K562 (cell line): Measurements from ENCODE around the gene FKRP. TPM values are rescaled to one million over a fixed set of nuclear protein-coding genes. Genes with fewer than 3 reads are reported as not detected.

ENCODE experiments used
- ATAC-seq: fragments of 200-7000 bp; cut with Tn5 transposase; 3 replicates; pipeline ENCODE4 v1.9.1; 2020; ENCODE audit warnings: moderate library complexity
- BruUV-seq: library from RNA; stranded (reverse); fragments of 400-500 nt; replicated peaks from 2 replicates; lab custom pipeline; 2021; lab: Mats Ljungman, UMichigan
- CTCF ChIA-PET: fragments of 300-600 bp; formaldehyde crosslinking; extraction: SDS; loops from one replicate; lab custom pipeline; 2021; ENCODE audit warnings: low intra/inter-chr PET ratio; lab: Yijun Ruan, JAX
- POLR2A ChIA-PET: fragments of 300-600, 350-650 bp; sonication (Branson Sonifier 250); formaldehyde crosslinking; extraction: SDS; loops from one replicate; lab custom pipeline; 2021; ENCODE audit warnings: antibody characterized with exemption, inconsistent platforms; lab: Yijun Ruan, JAX
- DNase-seq, 4 experiments: peaks; one replicate each; pipeline versions ENCODE4 v3.0.0 to v3.0.0-alpha.2; 2011 to 2018; ENCODE audit warnings: low spot score in 3 of 4, mixed read lengths in 3 of 4; ENCODE audit errors: extremely low read depth in 1 of 4
- FAIRE-seq: peaks from 2 replicates; lab custom pipeline; 2011; peaks lifted over from hg19 to GRCh38; lab: Jason Lieb, UNC
- H2AFZ ChIP-seq: 2 replicates; pipeline ENCODE4 v1.6.0; 2011; ENCODE audit warnings: low read depth, low read length, control low read depth, inconsistent platforms
- H3K27ac ChIP-seq: fragments of 200-600 bp; 3 replicates; pipeline ENCODE4 v1.8.0; 2011; ENCODE audit warnings: low read depth, mild to moderate bottlenecking, control low read depth, inconsistent platforms, low read length, moderate library complexity, mixed read lengths; ENCODE audit errors: extremely low read depth
- H3K27me3 ChIP-seq, 2 experiments: fragments of 300-600 bp in 1 of 2; 2 replicates in 1 of 2; 3 replicates in 1 of 2; pipeline versions ENCODE4 v1.6.0 to v1.8.0; 2011; ENCODE audit warnings: inconsistent platforms in 2 of 2, low read length in 2 of 2, mild to moderate bottlenecking in 1 of 2, mixed read lengths in 1 of 2, moderate library complexity in 1 of 2; ENCODE audit not compliant: control insufficient read depth in 2 of 2, insufficient read depth in 2 of 2
- H3K36me3 ChIP-seq: fragments of 300-600 bp; 3 replicates; pipeline ENCODE4 v1.8.0; 2011; ENCODE audit warnings: mild to moderate bottlenecking, low read length, inconsistent platforms; ENCODE audit not compliant: control insufficient read depth, insufficient read depth
- H3K4me1 ChIP-seq, 2 experiments: fragments of 200-600 bp in 1 of 2; replicated peaks in 1 of 2; 2 replicates in 1 of 2; 3 replicates in 1 of 2; pipeline versions ENCODE4 v1.5.1 to v1.8.0; 2011; ENCODE audit warnings: inconsistent platforms in 2 of 2, low read length in 2 of 2, mild to moderate bottlenecking in 1 of 2, mixed read lengths in 1 of 2, moderate library complexity in 1 of 2; ENCODE audit not compliant: control insufficient read depth in 2 of 2, insufficient read depth in 2 of 2
- H3K4me2 ChIP-seq: 2 replicates; pipeline ENCODE4 v1.6.1; 2011; ENCODE audit warnings: low read length, control low read depth, inconsistent platforms, mixed read lengths; ENCODE audit not compliant: insufficient read depth
- H3K4me3 ChIP-seq: fragments of 200-600 bp; sonication (generic), shearing (Covaris generic); 2 replicates; pipeline ENCODE4 v1.5.1; 2016; ENCODE audit warnings: control low read depth, inconsistent platforms
- H3K79me2 ChIP-seq: fragments of 200-600 bp; 3 replicates; pipeline ENCODE4 v1.8.0; 2011; ENCODE audit warnings: low read length, inconsistent platforms; ENCODE audit not compliant: control insufficient read depth, insufficient read depth
- H3K9ac ChIP-seq, 2 experiments: 2 replicates each; pipeline versions ENCODE4 v1.6.0 to v1.6.1; 2011; ENCODE audit warnings: low read depth in 2 of 2, low read length in 2 of 2, control low read depth in 1 of 2, inconsistent platforms in 1 of 2, mild to moderate bottlenecking in 1 of 2, mixed read lengths in 1 of 2; ENCODE audit not compliant: insufficient read depth in 1 of 2
- H3K9me1 ChIP-seq: one replicate; pipeline ENCODE4 v1.6.0; 2011; ENCODE audit warnings: inconsistent platforms, mild to moderate bottlenecking, low read length, moderate library complexity; ENCODE audit not compliant: control insufficient read depth, insufficient read depth
- H3K9me3 ChIP-seq: replicated peaks from 2 replicates; pipeline ENCODE4 v1.5.1; 2011; ENCODE audit warnings: low read depth, low read length, inconsistent platforms; ENCODE audit not compliant: control insufficient read depth, insufficient read depth
- H4K20me1 ChIP-seq: replicated peaks from 2 replicates; pipeline ENCODE4 v1.6.1; 2011; ENCODE audit warnings: low read length, inconsistent platforms, mixed read lengths; ENCODE audit not compliant: control insufficient read depth, insufficient read depth
- ARNT ChIP-seq, 2 experiments: fragments of 450-650 bp; IDR thresholded peaks; 2 replicates each; pipeline ENCODE4 v1.6.1; 2016; ENCODE audit warnings: mild to moderate bottlenecking in 1 of 2
- BCOR ChIP-seq: fragments of 450-650 bp; IDR thresholded peaks from 2 replicates; pipeline ENCODE4 v1.6.1; 2016
- CTBP1 ChIP-seq: fragments of 450-650 bp; IDR thresholded peaks from 2 replicates; pipeline ENCODE4 v1.6.1; 2016; ENCODE audit warnings: borderline replicate concordance
- FOXK2 ChIP-seq, 2 experiments: fragments of 450-650 bp; IDR thresholded peaks in 1 of 2; conservative IDR thresholded peaks in 1 of 2; 2 replicates each; pipeline ENCODE4 v1.6.1; 2016; ENCODE audit warnings: low read depth in 2 of 2, mild to moderate bottlenecking in 1 of 2
- HDGF ChIP-seq: fragments of 450-650 bp; IDR thresholded peaks from 2 replicates; pipeline ENCODE4 v1.6.1; 2016
- KLF1 ChIP-seq: fragments of 450-650 bp; IDR thresholded peaks from 2 replicates; pipeline ENCODE4 v1.6.1; 2016; ENCODE audit warnings: missing genetic modification characterization, missing compliant biosample characterization
- L3MBTL2 ChIP-seq: fragments of 450-650 bp; IDR thresholded peaks from 2 replicates; pipeline ENCODE4 v1.6.1; 2016; ENCODE audit warnings: mild to moderate bottlenecking, moderate library complexity
- MAZ ChIP-seq, 2 experiments: fragments of 450-650 bp in 1 of 2; sonication (generic) in 1 of 2; formaldehyde crosslinking; IDR thresholded peaks in 1 of 2; conservative IDR thresholded peaks in 1 of 2; 2 replicates each; pipeline versions ENCODE4 v1.4.0 to v1.5.0; 2020; ENCODE audit warnings: mild to moderate bottlenecking in 1 of 2, missing genetic modification reagents in 1 of 2
- MIER1 ChIP-seq: fragments of 450-650 bp; IDR thresholded peaks from 2 replicates; pipeline ENCODE4 v1.6.1; 2016; ENCODE audit warnings: antibody characterized with exemption, mild to moderate bottlenecking, low read depth
- NFIC ChIP-seq: fragments of 450-650 bp; IDR thresholded peaks from 2 replicates; pipeline ENCODE4 v1.6.1; 2017; ENCODE audit warnings: mild to moderate bottlenecking, inconsistent platforms
- NFYB ChIP-seq: IDR thresholded peaks from 2 replicates; pipeline ENCODE4 v1.6.1; 2011; ENCODE audit warnings: mild to moderate bottlenecking, moderate library complexity; ENCODE audit not compliant: insufficient read length; ENCODE audit errors: extremely low read depth
- RB1 ChIP-seq: fragments of 450-650 bp; IDR thresholded peaks from 2 replicates; pipeline ENCODE4 v1.6.1; 2017; ENCODE audit warnings: low read depth, mild to moderate bottlenecking
- SMARCA4 ChIP-seq: fragments of 450-650 bp; IDR thresholded peaks from 2 replicates; pipeline ENCODE4 v1.6.1; 2016
- SOX6 ChIP-seq: fragments of 450-650 bp; IDR thresholded peaks from 2 replicates; pipeline ENCODE4 v1.6.1; 2014; ENCODE audit warnings: mild to moderate bottlenecking
- STAG1 ChIP-seq: sonication (generic); formaldehyde crosslinking; IDR thresholded peaks from 2 replicates; pipeline ENCODE4 v1.5.0; 2020; ENCODE audit warnings: missing genetic modification reagents, borderline replicate concordance
- ZNF124 ChIP-seq: sonication (generic); formaldehyde crosslinking; IDR thresholded peaks from 2 replicates; pipeline ENCODE4 v1.8.1; 2022; ENCODE audit warnings: missing genetic modification reagents
- WGBS: fragments of 100-300 bp; shearing (Covaris generic); methylation state at CpG from one replicate; pipeline ENCODE4 v1.1.6; 2016; ENCODE audit warnings: low coverage, mixed read lengths; ENCODE audit not compliant: insufficient coverage; ENCODE audit errors: missing lambda C conversion rate; 5-methylcytosine and 5-hydroxymethylcytosine counted together
- in situ Hi-C: fragments of 300-500 bp; cut with MboI; formaldehyde crosslinking; loops from 4 replicates; pipeline ENCODE4 v1.15.0; 2018; ENCODE audit warnings: inconsistent platforms, mixed read lengths
- intact Hi-C: fragments of 100-400 bp; cut with micrococcal nuclease; formaldehyde crosslinking; loops from 2 replicates; pipeline ENCODE4 v1.14.2; 2022
- polyA plus RNA-seq, 8 experiments: library from polyadenylated mRNA; depleted of rRNA in 4 of 8; stranded (reverse) in 5 of 8; unstranded in 3 of 8; fragments of >200 nt; fragmentation: Nextera tagmentation in 2 of 8; fragmentation: Illumina TruSeq in 1 of 8; extraction: Ambion mirVana in 2 of 8; extraction: Trizol in 1 of 8; gene quantifications; 2 replicates each; pipeline versions ENCODE4 v1.2.1 to v1.2.3, GENCODE V29; 2011 to 2014; ENCODE audit warnings: inconsistent platforms in 1 of 8, missing spikeins in 1 of 8
- total RNA-seq, 7 experiments: library from RNA; depleted of rRNA in 6 of 7; stranded (reverse); fragments of >200 nt in 6 of 7; fragmentation: Illumina TruSeq in 2 of 7; extraction: Trizol in 2 of 7; gene quantifications; 2 replicates each; pipeline versions ENCODE4 v1.2.1 to v1.2.3, GENCODE V29; 2011 to 2021; ENCODE audit warnings: low replicate concordance in 1 of 7

Gene FKRP
- total and polyA plus RNA-seq, 9 of the 15 experiments (the other 6 are each of a cell fraction or from before 2014, with no cell fraction given), result 0.68 to 16.1 (median 6.5) TPM

GRCh38 chr19:46748325-46749109 is 2.7 kb downstream of the FKRP start (continued):
- TF ChIP-seq MAZ (CRISPR knock-in tag; conservative IDR thresholded peaks at IDR 0.05 in 1 of 2, IDR thresholded peaks at IDR 0.05 in 1 of 2) (0 out of 4 replicates have a peak, but pooled peaks of 1 of the 2 experiments have one; percentile 38), ARNT (IDR thresholded peaks at IDR 0.05) (0 out of 4 replicates have a peak, but pooled peaks of 1 of the 2 experiments have one; percentile 17), BCOR (peak; percentile 67; the same call in 1 of the 2 replicates), KLF1 (no peak), FOXK2 (conservative IDR thresholded peaks at IDR 0.05 in 1 of 2, IDR thresholded peaks at IDR 0.05 in 1 of 2; ENCODE audit: low read depth in 2 of 2) (peak in 1 of 2 experiments; percentile 48; a peak in 2 of 4 replicates)

- Histone ChIP-seq H3K79me2 (no peaks in the 10 kb centered on the region), H3K9me3 (no peaks in the 10 kb centered on the region), H3K27ac (no peak overlapping the region), H3K4me1 (peaks cover 8 to 20% of the 10 kb centered on the region in 2 experiments; a peak in 4 of 5 replicates), H2AFZ (no peak overlapping the region), H3K4me2 (no peak overlapping the region), H4K20me1 (peaks cover 3% of the 10 kb centered on the region; the same call in 1 of the 2 replicates), H3K9ac (no peak overlapping the region), H3K9me1 (no peaks in the 10 kb centered on the region), H3K27me3 (no peaks in the 10 kb centered on the region), H3K4me3 (no peak overlapping the region), H3K36me3 (peaks cover 13% of the 10 kb centered on the region; the same call in 2 of the 3 replicates)
- WGBS, result 5% methylated on average over 4 of the region's 4 CpGs
- FAIRE-seq (peak; percentile 96), ATAC-seq (peak; percentile 82), DNase-seq (peak; percentile 50 to 81 (median 66))
- in situ Hi-C loops (loop anchor here (10.0 kb wide), 1 partner anchor 241 kb away; no protein-coding TSS in a partner anchor), intact Hi-C loops (loop anchor here (5.0 kb wide), 1 partner anchor 136 kb away; no protein-coding TSS in a partner anchor)
- POLR2A ChIA-PET, result interaction anchor here (0.5 to 1.7 kb wide), 14 partner anchors 10 to 1842 kb away, joined by 3 to 8 read pairs (median 4); no protein-coding TSS in a partner anchor
- CTCF ChIA-PET, result interaction anchor here (0.6 to 1.9 kb wide), 4 partner anchors 49 to 225 kb away, joined by 3 to 8 read pairs (median 6); no protein-coding TSS in a partner anchor
- BruUV-seq, result no TSS peak
- TF ChIP-seq STAG1 (peak; percentile 12; the same call in 1 of the 2 replicates), SOX6 (0 out of 2 replicates have a peak, but pooled peaks have one; percentile 17), NFIC (peak; percentile 83), SMARCA4 (0 out of 2 replicates have a peak, but pooled peaks have one; percentile 23), MIER1 (no peak), L3MBTL2 (0 out of 2 replicates have a peak, but pooled peaks have one; percentile 9), HDGF (peak; percentile 71; the same call in 1 of the 2 replicates), CTBP1 (peak; percentile 35; the same call in 1 of the 2 replicates), ZNF124 (CRISPR knock-in tag) (no peak), NFYB (peak; percentile 50), RB1 (0 out of 2 replicates have a peak, but pooled peaks have one; percentile 40)
Measured at GRCh38 chr19:46753420-46754155, 7.7 kb downstream of the FKRP start.
